H1 (cell line): ENCODE results near the gene DUSP2. TPM values are rescaled to one million over a fixed set of nuclear protein-coding genes. Genes with fewer than 3 reads are reported as not detected.

Experiments
- CTCF ChIA-PET: fragments of 300-600 bp; sonication (Branson Sonifier 250); formaldehyde crosslinking; loops from one replicate; lab custom pipeline; 2021; ENCODE audit not compliant: partially characterized antibody; lab: Charles Lee
- POLR2A ChIA-PET: fragments of 300-600 bp; sonication (Branson Sonifier 250); formaldehyde crosslinking; loops from one replicate; lab custom pipeline; 2021; ENCODE audit warnings: inconsistent platforms; ENCODE audit not compliant: partially characterized antibody; lab: Charles Lee
- DNase-seq, 2 experiments: peaks; one replicate each; pipeline versions ENCODE4 v3.0.0 to v3.0.0-alpha.2; 2010 to 2022; ENCODE audit warnings: low spot score in 2 of 2, low read depth in 1 of 2, mixed read lengths in 1 of 2
- FAIRE-seq: peaks from 2 replicates; lab custom pipeline; 2011; peaks lifted over from hg19 to GRCh38; lab: Jason Lieb, UNC
- H2AFZ ChIP-seq: 2 replicates; pipeline ENCODE4 v1.8.1; 2012; ENCODE audit warnings: low read length, inconsistent platforms
- H2AK5ac ChIP-seq: 2 replicates; pipeline ENCODE4 v1.6.1; 2013; ENCODE audit warnings: low read depth, low read length
- H2BK120ac ChIP-seq: replicated peaks from 2 replicates; pipeline ENCODE3; 2013; ENCODE audit warnings: low read depth, low read length, inconsistent platforms
- H2BK12ac ChIP-seq: 2 replicates; pipeline ENCODE4 v1.6.1; 2013; ENCODE audit warnings: low read depth, low read length
- H2BK15ac ChIP-seq: 2 replicates; pipeline ENCODE4 v1.6.1; 2013; ENCODE audit warnings: low read length
- H2BK20ac ChIP-seq: 2 replicates; pipeline ENCODE4 v1.6.1; 2013; ENCODE audit warnings: low read length
- H2BK5ac ChIP-seq: 2 replicates; pipeline ENCODE4 v1.6.1; 2013; ENCODE audit warnings: low read depth, low read length
- H3K14ac ChIP-seq: 2 replicates; pipeline ENCODE4 v1.6.1; 2013; ENCODE audit warnings: inconsistent platforms; ENCODE audit not compliant: insufficient read length
- H3K18ac ChIP-seq: 2 replicates; pipeline ENCODE4 v1.6.1; 2013; ENCODE audit warnings: low read length; ENCODE audit errors: extremely low read depth
- H3K23ac ChIP-seq: 2 replicates; pipeline ENCODE4 v1.6.1; 2013; ENCODE audit warnings: inconsistent platforms; ENCODE audit not compliant: insufficient read length
- H3K23me2 ChIP-seq: 2 replicates; pipeline ENCODE4 v1.6.1; 2013; ENCODE audit warnings: low read depth, low read length
- H3K27ac ChIP-seq: 2 replicates; pipeline ENCODE4 v1.6.1; 2011; ENCODE audit warnings: low read depth, low read length, inconsistent platforms
- H3K27me3 ChIP-seq, 4 experiments: replicated peaks in 1 of 4; 1 replicate in 1 of 4; 2 replicates in 3 of 4; pipeline versions ENCODE4 v1.6.1 to v1.8.1; 2011 to 2013; ENCODE audit warnings: low read length in 3 of 4, mild to moderate bottlenecking in 3 of 4, inconsistent platforms in 2 of 4, mixed read lengths in 2 of 4, moderate library complexity in 1 of 4; ENCODE audit not compliant: control insufficient read depth in 3 of 4, insufficient read depth in 3 of 4; ENCODE audit errors: extremely low read depth in 1 of 4
- H3K36me3 ChIP-seq, 4 experiments: 2 replicates each; pipeline versions ENCODE4 v1.6.1 to v1.8.1; 2011 to 2013; ENCODE audit warnings: mild to moderate bottlenecking in 4 of 4, low read length in 3 of 4, moderate library complexity in 2 of 4, control low read depth in 1 of 4, inconsistent platforms in 1 of 4; ENCODE audit not compliant: insufficient read depth in 4 of 4, control insufficient read depth in 2 of 4
- H3K4ac ChIP-seq: replicated peaks from 2 replicates; pipeline ENCODE3; 2013; ENCODE audit warnings: low read length, low read depth, mixed read lengths, inconsistent platforms; ENCODE audit not compliant: insufficient read length
- H3K4me1 ChIP-seq, 4 experiments: replicated peaks in 1 of 4; 1 replicate in 1 of 4; 2 replicates in 3 of 4; pipeline versions ENCODE4 v1.6.1 to v1.8.1; 2011 to 2013; ENCODE audit warnings: low read length in 3 of 4, inconsistent platforms in 2 of 4, mixed read lengths in 1 of 4; ENCODE audit not compliant: insufficient read depth in 4 of 4, control insufficient read depth in 3 of 4
- H3K4me2 ChIP-seq, 2 experiments: 2 replicates each; pipeline versions ENCODE4 v1.6.1 to v1.8.1; 2011 to 2013; ENCODE audit warnings: low read depth in 2 of 2, low read length in 2 of 2, control low read depth in 1 of 2, inconsistent platforms in 1 of 2, mild to moderate bottlenecking in 1 of 2; ENCODE audit not compliant: insufficient read depth in 1 of 2
- H3K4me3 ChIP-seq, 4 experiments: fragments of 200-600, 300-600 bp in 1 of 4; sonication (generic), shearing (Covaris generic), sonication (Bioruptor Twin) in 1 of 4; 2 replicates each; pipeline versions ENCODE4 v1.5.1 to v1.8.1; 2011 to 2016; ENCODE audit warnings: low read length in 4 of 4, low read depth in 3 of 4, control low read depth in 2 of 4, inconsistent platforms in 2 of 4, mild to moderate bottlenecking in 2 of 4, mixed read lengths in 1 of 4, moderate library complexity in 1 of 4; ENCODE audit not compliant: insufficient read depth in 2 of 4; ENCODE audit errors: extremely low read depth in 1 of 4
- H3K56ac ChIP-seq: replicated peaks from 2 replicates; pipeline ENCODE3; 2013; ENCODE audit warnings: low read depth, mild to moderate bottlenecking, mixed read lengths, low read length, inconsistent platforms; ENCODE audit not compliant: insufficient read length
- H3K79me1 ChIP-seq: 2 replicates; pipeline ENCODE4 v1.6.1; 2013; ENCODE audit warnings: low read depth, low read length, control low read depth
- H3K79me2 ChIP-seq, 2 experiments: 2 replicates each; pipeline versions ENCODE4 v1.6.1 to v1.8.1; 2012 to 2013; ENCODE audit warnings: low read length in 2 of 2, mild to moderate bottlenecking in 2 of 2, inconsistent platforms in 1 of 2; ENCODE audit not compliant: insufficient read depth in 2 of 2, control insufficient read depth in 1 of 2
- H3K9ac ChIP-seq, 4 experiments: replicated peaks in 1 of 4; 1 replicate in 1 of 4; 2 replicates in 3 of 4; pipeline versions ENCODE4 v1.6.1 to v1.8.1; 2011 to 2013; ENCODE audit warnings: low read depth in 3 of 4, low read length in 3 of 4, control low read depth in 2 of 4, mild to moderate bottlenecking in 2 of 4, moderate library complexity in 2 of 4, inconsistent platforms in 1 of 4; ENCODE audit errors: extremely low read depth in 1 of 4
- H3K9me3 ChIP-seq, 2 experiments: 2 replicates each; pipeline versions ENCODE4 v1.6.1 to v1.8.1; 2012 to 2013; ENCODE audit warnings: mild to moderate bottlenecking in 2 of 2, moderate library complexity in 2 of 2, control low read depth in 1 of 2, inconsistent platforms in 1 of 2, low read depth in 1 of 2, low read length in 1 of 2, mixed read lengths in 1 of 2; ENCODE audit not compliant: insufficient read depth in 2 of 2
- H4K20me1 ChIP-seq, 2 experiments: replicated peaks in 1 of 2; 2 replicates each; pipeline versions ENCODE3 to v1.8.1; 2011 to 2013; ENCODE audit warnings: inconsistent platforms in 2 of 2, low read length in 2 of 2, mild to moderate bottlenecking in 1 of 2; ENCODE audit not compliant: insufficient read depth in 2 of 2, control insufficient read depth in 1 of 2
- H4K5ac ChIP-seq: 2 replicates; pipeline ENCODE4 v1.6.1; 2013; ENCODE audit warnings: low read length, low read depth, mixed read lengths, inconsistent platforms; ENCODE audit not compliant: insufficient read length
- H4K8ac ChIP-seq: 2 replicates; pipeline ENCODE4 v1.8.0; 2013; ENCODE audit warnings: mild to moderate bottlenecking, moderate library complexity, low read length, inconsistent platforms; ENCODE audit not compliant: insufficient read depth; ENCODE audit errors: extremely low read depth
- H4K91ac ChIP-seq: replicated peaks from 2 replicates; pipeline ENCODE3; 2013; ENCODE audit warnings: low read length, mixed read lengths, inconsistent platforms; ENCODE audit not compliant: insufficient read length
- CBX5 ChIP-seq: fragments of 300-800, 300-1000 bp; sonication (generic); IDR thresholded peaks from 2 replicates; pipeline ENCODE4 v1.7.1; 2016; ENCODE audit warnings: antibody characterized with exemption, low read length, low read depth
- POU5F1 ChIP-seq: IDR thresholded peaks from 2 replicates; pipeline ENCODE4 v1.6.1; 2011; ENCODE audit warnings: low read depth, mild to moderate bottlenecking, low read length, moderate library complexity
- RFX5 ChIP-seq: IDR thresholded peaks from 2 replicates; pipeline ENCODE4 v1.6.1; 2011; ENCODE audit warnings: low read depth, low read length, improper control_type of control experiment, borderline replicate concordance
- RNF2 ChIP-seq: fragments of 200-900, 300-1000 bp; sonication (generic); IDR thresholded peaks from 2 replicates; pipeline ENCODE4 v1.7.1; 2016; ENCODE audit warnings: borderline replicate concordance, low read depth, mild to moderate bottlenecking, antibody characterized with exemption, low read length; ENCODE audit not compliant: poor library complexity, severe bottlenecking; ENCODE audit errors: missing control alignments
- SAP30 ChIP-seq: fragments of 300-600 bp; sonication (generic); IDR thresholded peaks from 2 replicates; pipeline ENCODE4 v1.7.1; 2012; ENCODE audit warnings: low read length, moderate library complexity, mild to moderate bottlenecking, inconsistent platforms; ENCODE audit not compliant: insufficient read depth, insufficient replicate concordance
- WGBS, 2 experiments: shearing (Covaris generic) in 1 of 2; methylation state at CpG; one replicate each; pipeline versions ENCODE4 v1.1.6 to v1.1.7; 2013 to 2015; ENCODE audit warnings: low lambda C conversion rate in 2 of 2, mixed read lengths in 2 of 2, inconsistent platforms in 1 of 2, low coverage in 1 of 2, missing lambda C conversion rate in 1 of 2; ENCODE audit not compliant: insufficient replicate concordance in 2 of 2, insufficient coverage in 1 of 2, insufficient read length in 1 of 2; ENCODE audit errors: extremely low coverage in 1 of 2, missing lambda C conversion rate in 1 of 2; 5-methylcytosine and 5-hydroxymethylcytosine counted together
- polyA plus RNA-seq, 7 experiments: library from polyadenylated mRNA; depleted of rRNA in 3 of 7; stranded (reverse) in 5 of 7; unstranded in 2 of 7; fragments of >200 nt in 5 of 7; fragments of 200-250 nt in 2 of 7; gene quantifications; 1 replicate in 5 of 7; 2 replicates in 1 of 7; 4 replicates in 1 of 7; pipeline versions ENCODE4 v1.2.1 to v1.2.3, GENCODE V29; 2011 to 2013; ENCODE audit warnings: missing spikeins in 2 of 7, mixed read lengths in 2 of 7
- total RNA-seq: library from RNA; stranded (reverse); fragmentation: NEBNext Ultra II Directional; extraction: Animal tissue kit (Norgen Biotek cat#: 25700); gene quantifications from 2 replicates; pipeline ENCODE4 v1.2.1, GENCODE V29; 2021

DUSP2 gene
- total and polyA plus RNA-seq, 2 of the 8 experiments (the other 6 are each of a cell fraction or from before 2014, with no cell fraction given) = 10.1 to 10.4 TPM

- Histone ChIP-seq H2BK5ac (no peak overlapping the region), H3K4me2 (no peak overlapping the region), H3K27me3 (no peaks in the 10 kb centered on the region), H2BK120ac (no peak overlapping the region), H2BK15ac (no peak overlapping the region), H3K56ac (no peak overlapping the region), H3K4me1 (peaks cover 0 to 7% (median 0%) of the 10 kb centered on the region in 4 experiments; a peak in 1 of 7 replicates), H3K79me1 (no peaks in the 10 kb centered on the region)
- 83% methylated on average over 13 of the region's 13 CpGs; no CpG with 5 or more reads in 1 of the 2 experiments for WGBS, 2 experiments
- FAIRE-seq = no peak
- CTCF ChIA-PET = interaction anchor here (1.5 to 5.2 kb wide), 4 partner anchors 10 to 20 kb away, joined by 5 to 31 read pairs (median 8); no protein-coding TSS in a partner anchor
- POLR2A ChIA-PET = interaction anchor here (0.6 to 1.3 kb wide), 3 partner anchors 15 to 25 kb away, joined by 3 read pairs; partner anchors contain the start of gene DUSP2
- TF ChIP-seq SAP30 (no peak), RFX5 (no peak), CBX5 (no peak), POU5F1 (no peak), RNF2 (no peak)
- TF ChIP-seq, all 59 proteins: peak for 0
- DNase-seq = no peak
- Histone ChIP-seq H2BK20ac (no peak overlapping the region), H2AFZ (peak overlapping the region; percentile 8; the same call in 1 of the 2 replicates), H3K18ac (no peak overlapping the region), H3K4me3 (no peak overlapping the region), H3K23ac (no peak overlapping the region), H3K27ac (no peak overlapping the region), H2BK12ac (peak overlapping the region; percentile 27; the same call in 1 of the 2 replicates), H3K14ac (no peak overlapping the region), H4K5ac (no peak overlapping the region), H3K4ac (no peak overlapping the region), H3K36me3 (no peaks in the 10 kb centered on the region), H3K79me2 (no peaks in the 10 kb centered on the region), H4K8ac (no peak overlapping the region; the same call in 1 of the 2 replicates), H3K9ac (no peak overlapping the region), H2AK5ac (no peak overlapping the region), H3K9me3 (no peaks in the 10 kb centered on the region), H4K20me1 (no peaks in the 10 kb centered on the region), H3K23me2 (no peaks in the 10 kb centered on the region; the same call in 1 of the 2 replicates), H4K91ac (no peak overlapping the region)
Measured at GRCh38 chr2:96163768-96164429, 18.7 kb upstream of the DUSP2 start.
